SKM-1 (cell line): ENCODE measurements around the gene PGM5.

Experiments
- DNase-seq: peaks from one replicate; lab custom pipeline; 2025; ENCODE audit not compliant: unreplicated experiment; lab: John Stamatoyannopoulos, UW

Gene PGM5

GRCh38 chr9:68431307-68431706, 74.9 kb downstream of the PGM5 start:
- DNase-seq: no peak

DNA sequence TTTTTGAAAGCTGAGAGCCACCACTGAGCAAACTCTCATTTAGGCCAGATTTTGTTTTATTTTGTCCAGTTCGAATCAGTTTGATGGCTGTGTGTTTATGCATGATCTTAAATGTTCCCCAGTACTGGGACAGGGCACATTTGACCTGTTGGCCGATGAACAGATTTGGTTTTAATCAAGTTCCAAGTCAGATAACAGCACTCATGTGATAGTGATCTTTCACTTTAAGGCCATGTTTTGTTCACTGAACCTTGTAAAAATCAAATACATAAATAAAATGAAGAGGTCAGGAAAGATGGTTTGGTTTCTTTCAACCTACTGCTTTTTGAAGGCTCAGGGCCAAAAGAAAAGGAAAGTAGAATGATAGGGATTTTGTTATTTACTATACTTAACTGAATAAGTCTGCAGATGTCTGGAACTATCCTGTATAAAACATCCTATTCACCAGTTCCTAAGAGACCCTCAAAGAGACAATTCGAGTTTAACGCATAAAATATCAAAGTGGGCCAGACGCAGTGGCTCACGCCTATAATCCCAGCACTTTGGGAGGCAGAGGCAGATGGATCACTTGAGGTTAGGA, 77.2 kb downstream of the PGM5 start:
- DNase-seq: no peak

- DNase-seq: no peak
Observed at GRCh38 chr9:68437785-68438184, 81.4 kb downstream of the PGM5 start.

GRCh38 chr9:68443624-68444023, 87.2 kb downstream of the PGM5 start:
- no peak for DNase-seq

DNA sequence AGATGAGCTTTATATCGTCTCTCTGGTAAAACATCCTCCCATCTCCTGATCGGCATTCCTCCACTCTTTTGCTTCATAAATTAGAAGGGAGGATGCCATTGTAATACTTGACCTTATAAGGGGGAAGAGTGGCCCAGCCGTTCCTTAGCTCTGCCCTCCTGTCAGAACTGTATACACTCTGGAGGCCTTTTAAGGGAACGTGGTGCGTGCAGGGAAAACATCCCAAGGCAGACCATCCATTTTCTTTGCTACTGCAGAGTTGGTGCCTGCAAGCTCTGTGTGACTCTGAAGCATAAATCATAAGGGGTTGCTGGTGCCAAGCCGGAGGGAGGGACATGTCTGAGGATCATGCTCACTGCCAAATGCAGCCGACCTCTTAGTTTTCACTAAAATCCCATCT, 90.4 kb downstream of the PGM5 start:
- no peak for DNase-seq

GRCh38 chr9:68447611-68448010, 91.2 kb downstream of the PGM5 start:
- DNase-seq: no peak

- no peak for DNase-seq
Observed at GRCh38 chr9:68454579-68455334, 98.3 kb downstream of the PGM5 start.

DNA sequence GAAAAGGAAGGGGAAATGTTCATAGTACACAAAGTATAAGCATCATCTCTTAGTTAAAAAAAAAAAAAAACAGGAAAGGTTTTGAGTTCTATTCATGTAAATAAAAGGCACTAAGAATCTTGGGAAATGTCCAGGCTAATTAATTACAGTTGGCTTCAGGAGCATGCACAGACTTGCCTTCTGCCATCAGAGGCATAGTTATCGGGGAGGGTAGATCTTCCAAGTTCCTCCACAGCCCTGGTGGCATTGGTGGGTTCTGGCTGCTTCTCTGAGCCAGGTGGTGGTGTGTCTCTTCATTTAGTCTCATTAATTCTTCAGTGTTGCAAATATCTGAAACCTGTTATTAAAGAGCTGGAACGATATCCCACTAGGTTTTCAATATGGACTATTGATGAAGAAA, 99.0 kb downstream of the PGM5 start:
- no peak for DNase-seq

DNA sequence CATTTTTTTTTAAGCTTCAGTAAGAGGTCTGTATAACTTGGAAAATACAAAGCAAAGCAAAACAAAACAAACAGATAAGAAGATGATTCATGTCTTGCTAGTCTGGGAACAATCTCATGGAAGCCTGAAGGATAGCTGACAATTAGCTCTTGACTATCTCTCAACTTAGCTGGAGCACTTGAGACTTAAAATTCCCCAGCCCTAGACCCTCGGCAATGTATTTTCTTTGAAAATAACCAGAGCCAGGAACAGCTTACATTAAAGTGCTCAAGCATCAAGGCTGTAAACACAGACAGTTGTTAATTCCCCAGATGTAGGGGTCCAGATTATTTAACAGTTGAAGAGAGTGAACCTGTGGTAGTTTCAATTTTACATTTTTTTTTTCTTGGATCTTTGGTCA, 101.4 kb downstream of the PGM5 start:
- no peak for DNase-seq

DNA sequence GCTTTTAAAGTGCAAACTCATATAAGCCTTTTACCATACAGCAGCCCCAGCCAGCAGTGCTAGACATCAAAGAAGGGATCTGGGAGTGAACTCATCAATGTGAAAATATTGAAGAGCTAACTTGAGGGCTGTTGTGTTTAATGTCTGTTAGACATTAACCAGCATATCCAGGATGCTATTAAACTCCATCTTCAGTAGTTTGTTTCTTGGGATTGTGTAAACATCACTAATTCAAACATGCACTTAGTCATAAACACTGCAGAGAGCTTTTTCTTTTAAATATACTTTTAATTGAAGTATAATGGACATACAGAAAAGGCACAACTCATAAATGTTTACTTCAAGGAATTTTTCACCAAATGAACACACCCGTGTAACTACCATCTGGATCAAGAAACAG, 102.5 kb downstream of the PGM5 start:
- DNase-seq: no peak

- no peak for DNase-seq
Observed at GRCh38 chr9:68462105-68462775, 105.8 kb downstream of the PGM5 start.

GRCh38 chr9:68470067-68470466, 113.7 kb downstream of the PGM5 start:
- DNase-seq: no peak

DNA sequence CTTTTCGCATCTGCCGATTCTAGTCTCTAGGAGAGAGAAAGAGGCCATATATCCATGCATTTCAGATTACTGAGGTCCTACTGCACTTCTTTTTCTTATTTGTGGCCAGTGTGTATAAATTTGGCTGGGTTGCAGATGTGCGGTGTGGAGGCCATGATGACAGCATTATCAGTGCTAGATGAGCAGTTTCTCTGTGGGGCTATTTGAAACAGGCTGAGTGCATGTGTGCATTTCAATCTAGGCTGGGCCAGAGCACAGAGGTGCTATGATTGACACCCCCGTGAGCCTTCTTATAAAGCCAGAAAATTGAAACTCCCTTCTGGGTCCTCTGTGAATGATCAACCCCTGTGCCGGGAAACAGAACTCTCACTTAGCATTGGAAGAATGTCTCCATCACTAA, 114.2 kb downstream of the PGM5 start:
- DNase-seq: no peak

DNA sequence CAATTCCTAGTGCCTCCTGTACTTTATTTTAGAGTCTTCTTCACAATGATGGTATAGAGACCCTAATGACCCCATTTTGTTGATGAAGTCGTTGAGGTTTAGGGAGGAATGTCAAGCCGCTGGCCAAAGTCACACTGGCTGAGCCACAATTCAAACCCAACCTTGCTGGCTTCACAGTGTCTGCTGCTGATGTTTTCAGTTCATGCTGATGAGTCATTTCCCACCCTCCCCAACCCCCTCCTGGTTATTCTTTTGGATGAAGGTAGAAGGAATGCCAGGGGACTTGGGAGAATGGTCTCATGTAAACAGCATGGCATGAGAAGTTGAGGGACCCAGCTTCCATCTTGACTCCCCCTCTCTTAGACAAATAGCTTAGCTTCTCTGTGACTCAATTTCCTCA, 115.7 kb downstream of the PGM5 start:
- DNase-seq: no peak

DNA sequence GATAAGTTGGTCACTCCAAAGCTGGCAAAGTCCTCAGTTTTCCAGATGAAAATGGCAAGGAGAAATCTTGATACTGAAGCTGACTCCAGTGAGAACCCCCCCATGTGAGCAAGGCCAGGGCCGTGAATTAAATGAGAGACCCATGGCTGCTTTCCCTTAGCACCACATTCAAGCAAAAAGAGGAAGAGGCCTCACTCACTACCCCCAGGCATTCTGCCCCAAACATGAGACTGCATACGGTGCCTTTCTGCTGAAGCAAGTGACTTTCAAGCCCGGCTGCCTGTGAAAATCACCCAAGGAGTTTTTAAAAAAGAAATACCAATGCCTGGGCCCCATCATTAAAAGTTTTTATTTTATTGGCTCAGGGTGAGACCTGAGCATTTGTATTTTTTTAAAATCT, 117.4 kb downstream of the PGM5 start:
- no peak for DNase-seq

- DNase-seq: no peak
Observed at GRCh38 chr9:68476422-68476821, 120.0 kb downstream of the PGM5 start.

DNA sequence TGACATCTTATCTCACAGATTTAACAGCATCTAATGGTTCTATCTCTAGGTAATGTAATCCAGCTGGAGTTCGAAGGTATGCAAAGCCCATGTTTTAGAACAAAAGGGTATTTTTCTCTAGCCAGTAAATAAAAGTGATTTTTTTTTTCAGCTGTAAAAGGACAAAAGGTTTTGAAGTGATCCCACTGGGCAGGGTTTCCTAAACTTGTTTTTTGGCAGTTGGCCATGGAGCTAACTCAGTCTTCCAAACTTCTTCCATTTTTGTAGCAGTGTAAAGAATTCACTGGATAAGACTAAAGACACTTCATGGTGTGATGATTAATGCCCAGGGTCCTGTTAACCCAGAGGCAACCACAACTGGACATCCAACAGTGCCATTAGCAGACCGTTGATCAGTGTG, 120.4 kb downstream of the PGM5 start:
- DNase-seq: no peak

- no peak for DNase-seq
Observed at GRCh38 chr9:68480807-68481206, 124.4 kb downstream of the PGM5 start.

- DNase-seq: no peak
Observed at GRCh38 chr9:68482548-68482947, 126.1 kb downstream of the PGM5 start.

- DNase-seq: no peak
Observed at GRCh38 chr9:68488126-68488525, 131.7 kb downstream of the PGM5 start.

DNA sequence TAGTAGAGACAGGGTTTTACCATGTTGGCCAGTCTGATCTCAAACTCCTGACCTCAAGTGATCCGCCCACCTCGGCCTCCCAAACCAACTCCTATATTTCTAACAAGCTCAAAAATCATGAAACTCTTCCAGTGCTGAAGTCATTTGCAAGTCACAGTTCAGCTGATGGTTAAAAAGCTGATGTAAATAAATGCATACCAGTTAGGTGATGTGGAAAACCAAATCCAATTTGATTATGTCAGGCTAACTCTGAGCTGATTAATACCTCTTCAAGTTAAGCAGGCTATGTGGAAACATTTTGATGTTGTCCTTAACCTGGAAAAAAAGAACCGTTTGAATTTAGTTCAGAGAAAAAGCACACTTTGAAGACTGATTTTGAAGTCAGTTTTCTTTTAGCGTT, 133.2 kb downstream of the PGM5 start:
- DNase-seq: no peak

GRCh38 chr9:68492806-68493205, 136.4 kb downstream of the PGM5 start:
- DNase-seq: no peak
